Fibroblast of gingiva (primary cell): Measurements from ENCODE around the gene MPRIP.

Experiments used
- DNase-seq: peaks from one replicate; pipeline ENCODE4 v3.0.0-alpha.2; 2011; ENCODE audit warnings: low read depth

Gene MPRIP

DNA sequence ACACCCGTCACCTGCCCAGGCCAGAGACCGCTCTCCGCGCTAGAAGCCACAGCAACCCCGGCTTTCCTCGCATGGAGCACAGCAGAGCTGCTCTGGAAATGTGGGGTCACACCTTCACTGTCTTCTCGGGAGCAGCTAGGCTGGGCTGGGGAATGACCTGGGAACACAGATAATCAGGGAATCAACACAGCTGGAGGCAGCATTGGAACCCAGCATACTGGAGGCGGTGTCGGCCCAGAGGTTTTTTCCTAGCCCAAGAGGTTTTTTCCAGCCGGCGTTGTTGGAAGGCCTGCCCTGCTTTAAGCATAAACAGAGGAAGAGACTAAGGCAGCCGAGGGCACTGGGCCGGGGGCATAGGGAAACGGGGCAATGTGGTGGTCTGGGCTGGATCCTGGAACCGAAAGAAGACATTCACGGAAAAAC, 164.7 kb downstream of the MPRIP start:
- no peak for DNase-seq

DNA sequence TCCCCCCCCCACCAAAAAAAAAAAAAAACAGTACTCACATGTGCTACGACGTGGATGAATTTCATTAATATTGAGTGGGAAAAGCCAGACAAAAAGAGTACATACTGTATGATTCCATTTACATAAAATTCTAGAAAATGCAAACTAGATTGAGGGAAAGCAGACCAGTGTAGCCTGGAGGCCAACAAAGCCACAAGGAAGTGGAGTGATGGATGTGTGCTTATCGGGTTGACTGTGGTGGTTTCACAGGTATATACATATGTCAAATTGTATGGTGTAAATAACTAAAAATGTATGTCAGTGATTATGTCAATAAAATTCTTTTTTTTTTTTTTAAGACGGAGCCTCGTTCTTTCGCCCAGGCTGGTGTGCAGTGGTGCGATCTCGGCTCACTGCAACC, 165.7 kb downstream of the MPRIP start:
- no peak for DNase-seq

DNA sequence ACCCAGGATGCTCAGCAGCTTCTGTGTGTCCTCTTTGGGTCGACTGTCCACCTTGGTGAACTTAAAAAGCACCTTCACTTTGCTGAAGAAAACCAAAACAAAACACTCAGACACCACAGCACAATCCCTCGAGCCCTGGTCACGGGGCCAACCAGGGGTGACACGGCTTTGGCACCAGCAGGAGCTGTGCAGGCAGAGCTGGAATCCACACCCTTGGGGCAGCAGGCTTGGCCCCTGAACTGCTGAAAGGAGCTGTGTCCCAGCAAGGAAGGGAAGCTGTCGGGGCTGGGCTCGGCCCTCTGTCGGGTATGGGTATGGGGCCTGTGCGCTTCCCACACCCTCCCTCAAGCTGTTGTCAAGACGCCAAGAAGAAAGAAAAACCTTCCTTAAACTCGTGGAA, 171.5 kb downstream of the MPRIP start:
- no peak for DNase-seq

DNA sequence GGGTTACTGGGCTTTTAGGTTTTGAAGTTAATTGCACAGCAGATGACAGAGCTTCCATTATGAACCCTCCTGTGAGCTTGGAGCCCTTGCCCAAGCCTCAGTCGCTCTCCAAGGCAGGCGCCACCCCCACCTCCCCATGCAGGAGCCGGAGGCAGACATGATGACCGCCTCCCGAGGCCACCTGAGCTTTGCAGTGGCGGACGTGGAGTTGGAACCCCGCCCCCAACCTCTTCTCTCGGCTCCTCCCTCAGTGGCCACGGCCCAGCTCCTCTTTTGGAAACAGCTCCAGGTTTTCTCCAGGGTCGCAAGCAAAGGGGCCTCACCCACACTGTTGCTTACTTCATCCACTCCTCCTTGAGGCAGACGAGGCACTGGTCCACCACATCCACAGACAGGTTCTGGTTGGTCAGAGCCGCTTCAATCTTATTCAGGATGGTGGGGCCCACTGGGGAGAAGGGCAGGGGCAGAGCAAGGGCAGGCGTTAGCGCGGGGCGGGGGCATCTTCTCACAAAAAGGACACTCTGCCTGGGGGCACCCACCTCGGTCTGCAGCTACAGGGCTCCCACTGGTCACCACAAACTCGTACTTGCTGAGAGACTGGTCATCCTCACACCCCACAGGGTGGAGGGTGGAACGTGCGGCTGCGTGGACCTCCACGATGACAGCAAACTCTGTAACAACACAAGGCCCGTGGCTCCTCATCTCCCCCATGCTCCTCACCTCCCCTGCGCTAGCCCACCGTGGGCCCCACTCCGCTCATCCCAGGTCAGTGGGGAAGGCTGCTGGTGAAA, 172.6 kb downstream of the MPRIP start:
- no peak for DNase-seq

DNA sequence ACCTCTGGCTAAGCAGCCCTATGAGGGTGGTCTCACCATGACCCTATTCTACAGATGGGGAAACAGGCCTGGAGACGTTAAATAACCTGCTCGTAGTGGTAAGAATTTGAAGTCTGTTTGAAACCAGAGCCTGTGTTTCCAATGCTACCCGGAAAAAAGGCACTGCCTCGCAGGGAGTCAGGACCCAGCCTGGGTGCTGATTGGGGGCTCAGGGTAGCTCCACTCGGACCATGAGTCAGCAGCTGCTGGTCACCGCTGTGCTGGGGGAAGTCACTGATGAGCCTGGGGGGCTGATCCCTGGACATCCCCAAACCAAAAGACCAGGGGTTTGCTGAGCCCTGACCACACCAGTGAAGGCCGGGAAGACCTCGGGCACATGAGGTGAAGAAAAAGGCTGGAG, 173.3 kb downstream of the MPRIP start:
- DNase-seq, result no peak

DNA sequence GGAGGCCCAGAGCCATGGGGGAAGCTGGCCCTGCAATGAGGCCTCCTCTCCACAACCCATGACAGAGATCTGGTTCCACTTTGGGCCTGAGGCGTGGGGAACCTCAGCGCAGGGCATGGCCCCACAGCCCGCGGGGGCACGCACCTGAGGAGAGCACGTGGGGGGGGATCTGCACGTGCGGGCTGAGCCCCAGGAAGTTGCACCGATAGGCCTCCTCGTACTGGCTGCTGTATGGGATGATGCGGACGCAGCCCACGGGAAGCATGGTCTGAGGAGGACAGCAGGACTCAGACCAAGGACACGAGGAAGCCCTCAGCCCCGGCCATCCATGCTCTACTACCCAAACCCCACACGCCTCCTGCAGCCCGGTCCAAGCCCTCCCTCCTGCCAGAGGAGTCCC, 174.0 kb downstream of the MPRIP start:
- DNase-seq, result no peak

DNA sequence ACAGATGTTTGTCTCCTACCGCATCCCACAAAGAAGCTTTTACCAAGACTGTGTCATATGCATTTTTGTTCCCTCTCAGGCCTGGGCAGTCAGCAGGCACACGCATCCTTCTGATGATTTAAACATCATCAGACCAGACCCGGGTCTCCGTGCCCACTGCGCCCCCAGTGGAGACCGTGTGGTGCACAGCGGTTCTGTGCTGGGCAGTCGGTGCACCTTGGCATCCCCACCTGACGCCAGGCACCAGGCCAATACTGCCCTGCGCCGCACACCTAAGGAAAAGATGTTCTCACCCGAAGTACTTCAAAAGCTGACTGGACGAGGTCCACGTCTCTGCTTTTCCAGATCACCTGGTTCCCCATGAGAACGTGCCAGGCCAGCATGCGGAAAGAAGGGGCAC, 174.5 kb downstream of the MPRIP start:
- no peak for DNase-seq

DNA sequence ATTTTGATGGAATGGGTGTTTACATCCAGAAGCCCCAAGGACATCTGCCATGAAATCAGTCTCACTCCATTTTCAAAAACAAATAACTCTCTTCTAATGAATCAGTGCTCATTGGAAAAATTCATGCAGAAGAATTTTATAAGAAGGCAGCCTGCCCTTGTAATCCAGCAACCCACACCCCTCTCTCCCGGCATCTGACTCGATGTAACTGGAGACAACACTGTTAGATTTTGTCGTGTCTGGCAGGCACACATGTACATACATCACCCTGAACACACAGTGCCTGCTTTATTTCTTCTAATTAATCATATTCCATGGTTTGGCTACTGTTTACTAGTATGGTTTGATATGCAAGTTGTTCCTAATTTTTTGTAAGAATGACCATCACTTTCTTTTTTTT, 175.7 kb downstream of the MPRIP start:
- no peak for DNase-seq

DNA sequence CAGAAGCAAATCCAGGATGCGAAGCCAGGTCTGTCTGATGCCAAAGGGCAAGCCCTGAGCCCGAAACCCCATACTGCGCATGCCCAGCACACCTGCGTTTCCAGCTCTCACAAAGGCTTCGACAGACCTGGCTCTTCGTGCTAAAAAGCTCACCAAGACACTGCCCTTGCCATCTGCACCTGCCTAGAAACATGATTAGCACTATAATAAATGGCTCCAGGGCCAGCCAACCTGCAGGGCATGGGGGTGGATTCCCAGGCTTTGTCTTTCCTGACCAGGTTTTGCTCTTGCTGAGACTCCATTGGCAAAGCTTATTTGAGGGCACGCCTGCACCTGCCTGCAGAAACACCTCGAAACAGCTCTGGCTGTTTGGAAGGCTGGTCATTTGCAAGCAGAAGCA, 178.3 kb downstream of the MPRIP start:
- DNase-seq, result no peak

DNA sequence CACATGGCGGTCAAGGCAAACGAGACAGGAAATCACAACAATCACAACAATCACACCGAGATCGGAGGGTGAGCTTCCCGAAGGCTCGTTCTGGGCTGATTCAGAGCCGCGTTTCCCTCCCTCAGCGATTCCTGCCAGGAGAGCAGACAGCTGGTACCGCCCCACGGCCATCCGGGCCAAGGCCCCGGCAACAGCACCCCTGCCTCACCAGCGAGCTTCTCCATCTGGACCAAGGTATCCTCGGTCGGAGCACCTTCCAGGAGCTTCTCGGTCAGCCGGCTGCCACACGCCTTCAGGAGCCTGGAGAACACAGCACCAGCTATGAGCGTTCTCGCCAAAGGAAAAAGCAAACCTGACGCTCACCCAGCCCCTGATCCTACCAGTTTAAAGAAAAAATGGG, 179.1 kb downstream of the MPRIP start:
- no peak for DNase-seq

DNA sequence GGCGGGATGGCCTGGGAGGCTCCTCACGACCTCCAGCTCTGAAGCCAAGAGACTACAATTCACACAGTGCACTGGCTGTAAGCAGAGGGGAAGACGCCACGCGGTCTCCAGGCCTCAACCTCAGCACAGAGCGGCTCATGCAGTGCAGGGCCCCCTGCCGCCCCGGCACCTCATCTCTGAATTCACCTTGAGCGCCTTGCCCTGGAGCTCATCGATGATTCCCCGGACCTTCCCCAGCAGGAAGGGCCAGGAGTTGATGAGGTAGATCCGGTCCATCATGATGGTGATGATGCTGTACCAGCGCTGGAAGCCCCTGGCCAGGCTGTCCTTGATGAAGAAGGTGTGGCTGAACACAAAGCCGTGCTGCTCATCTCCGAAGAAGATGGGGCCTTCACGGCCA, 181.5 kb downstream of the MPRIP start:
- no peak for DNase-seq

DNA sequence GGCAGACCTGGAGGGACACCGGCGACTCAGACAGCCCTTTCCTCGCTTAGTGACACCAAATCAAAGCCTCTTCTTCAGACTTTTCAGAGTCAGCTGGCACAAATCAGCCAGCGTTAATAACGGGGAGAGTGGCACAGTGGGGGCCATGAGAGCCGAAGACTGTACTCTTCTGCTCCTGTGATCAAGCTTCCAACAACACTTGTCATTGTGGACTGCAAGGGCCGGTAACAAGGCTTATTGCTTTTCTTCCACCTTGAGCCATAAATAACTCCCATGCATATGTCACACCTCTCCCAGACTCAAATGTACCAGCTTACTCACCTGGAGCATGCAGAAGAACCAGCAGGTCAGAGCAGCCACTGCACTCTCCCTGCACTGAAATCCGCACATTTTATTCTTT, 181.9 kb downstream of the MPRIP start:
- no peak for DNase-seq

DNA sequence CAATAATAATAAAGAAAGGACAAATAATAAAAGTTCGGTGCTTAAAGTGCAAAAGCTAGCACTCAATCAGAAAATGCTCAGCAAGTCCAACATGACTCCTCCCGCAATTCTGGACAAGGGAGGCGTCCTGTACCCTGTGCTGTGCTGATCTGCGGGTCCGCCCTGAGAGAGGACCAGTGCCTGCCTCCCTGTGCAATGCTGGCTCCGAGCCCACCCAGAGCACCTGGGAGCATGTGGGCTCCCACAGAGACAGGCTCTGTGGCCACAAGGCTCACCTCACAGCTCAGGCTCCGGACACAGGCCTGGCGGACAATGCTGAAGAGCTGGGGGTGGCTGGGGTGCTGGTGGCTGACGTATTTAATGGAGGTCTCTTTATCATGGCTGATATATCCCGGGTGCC, 183.6 kb downstream of the MPRIP start:
- DNase-seq, result no peak

DNA sequence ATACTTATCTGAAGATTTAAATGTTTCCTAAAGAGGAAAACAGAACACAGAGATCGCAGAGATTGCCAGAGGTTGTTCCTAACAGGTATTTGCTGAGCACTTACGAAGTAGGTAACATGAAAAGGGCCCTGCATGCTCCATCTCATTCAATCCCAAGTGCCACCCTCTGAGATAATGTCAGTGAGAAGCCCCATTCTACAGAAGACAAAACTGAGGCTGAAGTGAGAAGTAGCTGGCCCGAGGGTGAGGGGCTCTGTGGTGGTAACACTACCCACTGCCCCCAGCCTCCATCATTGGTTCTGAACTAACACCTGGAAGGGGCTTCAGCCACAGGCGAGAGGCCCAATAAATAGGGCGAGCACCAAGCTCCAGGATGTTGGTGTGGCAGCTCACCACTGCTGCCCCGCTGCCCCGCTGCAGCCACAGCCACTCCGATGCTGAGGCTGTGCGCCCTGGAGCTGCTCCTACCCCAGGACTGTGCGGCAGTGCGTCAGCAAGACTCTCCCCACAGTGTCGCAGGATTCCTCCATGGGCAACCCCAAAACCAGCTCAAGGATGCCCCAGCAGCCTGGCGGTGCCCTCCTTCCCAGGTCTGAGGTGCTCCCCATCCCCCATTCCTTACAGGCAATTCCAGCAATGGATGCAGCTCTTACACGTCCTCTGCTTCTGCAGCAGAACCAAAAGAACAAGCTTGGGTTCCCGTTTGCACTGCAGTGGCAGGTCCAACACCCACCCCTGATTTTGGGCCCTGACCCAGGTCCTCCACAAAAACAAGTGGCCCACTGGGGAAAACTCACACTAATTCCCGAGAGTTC, 184.4 kb downstream of the MPRIP start:
- no peak for DNase-seq

DNA sequence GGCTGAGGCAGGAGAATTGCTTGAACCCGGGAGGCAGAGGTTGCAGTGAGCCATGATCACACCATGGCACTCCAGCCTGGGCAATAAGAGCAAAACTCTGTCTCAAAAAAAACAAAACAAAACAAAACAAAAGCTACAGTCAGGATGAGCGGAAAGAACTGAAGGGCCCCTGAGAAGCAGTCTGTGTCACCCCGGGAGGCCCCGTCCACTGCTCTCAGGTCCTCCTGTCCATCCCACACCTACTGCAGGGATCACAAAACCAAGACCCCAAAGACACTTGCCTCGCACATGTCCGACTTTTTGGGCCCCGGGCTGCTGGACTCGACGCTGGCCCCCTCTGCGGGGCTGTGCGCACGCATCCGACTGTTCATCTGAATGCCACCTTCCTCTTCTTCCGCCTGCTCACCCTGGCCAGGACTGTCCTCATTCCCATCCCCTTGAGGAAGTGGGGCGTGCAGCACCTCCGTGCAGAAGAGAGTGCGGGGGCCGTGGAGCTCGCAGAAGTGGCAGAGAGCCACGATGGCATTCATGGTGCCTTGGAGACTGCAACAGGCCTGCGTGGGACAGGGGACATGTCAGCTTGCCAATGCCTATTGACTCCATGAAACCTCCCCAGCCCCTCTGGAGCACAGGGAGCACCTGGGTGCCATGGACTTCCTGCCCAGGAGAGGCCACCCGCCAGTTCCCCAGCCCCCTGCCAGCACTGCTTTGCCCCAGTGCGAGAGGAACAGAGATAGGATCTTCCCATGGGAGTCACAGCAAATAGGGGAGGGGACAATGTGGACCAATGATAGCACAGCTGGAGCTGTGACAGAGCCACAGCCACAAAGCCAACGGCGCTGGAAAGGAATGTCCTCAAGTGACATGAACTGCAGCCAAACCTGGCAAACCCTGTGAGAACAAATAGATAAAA, 185.6 kb downstream of the MPRIP start:
- no peak for DNase-seq

DNA sequence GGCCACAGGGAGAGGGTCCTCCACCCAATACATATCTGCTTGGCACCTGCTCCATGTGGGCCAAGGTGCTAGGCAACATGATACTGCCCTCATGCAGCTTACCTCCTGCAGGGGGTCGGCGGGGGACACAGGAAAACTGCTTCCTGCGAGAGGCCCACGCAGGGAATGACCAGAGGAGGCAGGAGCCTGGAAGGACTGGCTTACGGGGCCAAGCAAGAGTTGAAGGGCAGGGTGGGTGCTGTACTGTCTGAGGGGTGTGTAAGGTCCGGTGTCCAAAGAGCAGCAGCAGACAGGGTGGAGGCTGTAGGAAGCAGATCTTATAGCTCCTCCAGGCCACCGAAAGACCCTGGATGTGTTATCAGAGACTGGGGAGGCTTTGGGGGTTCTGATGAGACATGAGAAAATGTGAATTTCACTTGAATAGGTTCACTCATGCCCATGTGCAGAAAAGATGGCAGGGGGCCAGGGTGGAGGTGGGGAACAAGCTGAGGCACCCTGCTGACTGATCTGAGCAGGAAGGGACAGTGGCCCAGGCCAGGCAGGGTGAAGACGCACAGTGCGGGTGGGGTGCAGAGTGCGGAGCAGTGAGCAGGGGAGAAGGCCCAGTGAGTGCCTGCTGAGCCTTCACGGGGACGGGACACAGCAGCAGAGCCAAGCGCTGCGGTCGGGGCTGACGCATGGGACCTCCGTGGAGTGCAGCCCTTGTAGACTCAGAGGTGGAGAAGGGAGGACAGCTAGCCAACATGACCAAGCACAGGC, 186.4 kb downstream of the MPRIP start:
- no peak for DNase-seq

DNA sequence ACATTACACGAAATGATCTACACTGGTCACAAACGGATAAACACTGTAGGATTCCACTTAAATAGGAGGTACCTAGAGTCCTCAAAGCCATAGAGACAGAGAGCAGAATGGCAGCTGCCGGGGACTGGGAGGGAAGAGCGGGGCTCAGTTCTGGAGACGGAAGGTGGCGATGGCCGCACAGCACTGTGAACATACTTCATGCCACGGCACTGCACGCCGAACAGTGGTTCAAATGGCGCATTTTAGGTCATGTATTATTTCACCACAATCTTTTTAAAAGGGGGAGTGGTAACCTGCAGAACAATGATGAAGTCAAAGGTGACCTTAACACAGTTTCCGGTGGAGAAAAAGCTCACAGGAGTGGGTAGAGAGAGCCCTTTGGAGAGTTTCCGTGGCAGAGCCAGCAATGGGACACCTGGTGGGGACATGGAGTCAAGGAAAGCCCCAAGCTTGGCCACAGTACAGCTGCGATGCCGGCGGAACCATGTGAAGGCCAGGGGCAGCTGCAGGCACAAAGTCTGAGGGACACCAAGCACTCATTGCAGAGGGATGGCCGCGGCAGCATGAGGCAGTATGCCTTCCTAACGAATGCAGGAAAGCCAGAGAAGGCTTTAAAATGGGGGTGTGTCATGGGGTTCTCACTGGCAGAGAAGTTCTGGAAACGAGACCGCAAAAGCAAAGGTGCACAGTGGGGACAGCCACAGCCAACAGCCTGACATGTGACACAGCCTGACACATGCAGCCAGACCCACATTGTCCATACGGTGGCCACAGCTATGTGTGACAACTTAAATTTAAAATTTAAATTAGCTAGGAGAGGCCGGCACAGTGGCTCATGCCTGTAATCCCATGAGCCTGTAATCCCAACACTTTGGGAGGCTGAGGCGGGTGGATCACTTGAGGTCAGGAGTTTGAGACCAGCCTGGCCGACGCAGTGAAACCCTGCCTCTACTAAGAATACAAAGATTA, 187.4 kb downstream of the MPRIP start:
- DNase-seq, result no peak

DNA sequence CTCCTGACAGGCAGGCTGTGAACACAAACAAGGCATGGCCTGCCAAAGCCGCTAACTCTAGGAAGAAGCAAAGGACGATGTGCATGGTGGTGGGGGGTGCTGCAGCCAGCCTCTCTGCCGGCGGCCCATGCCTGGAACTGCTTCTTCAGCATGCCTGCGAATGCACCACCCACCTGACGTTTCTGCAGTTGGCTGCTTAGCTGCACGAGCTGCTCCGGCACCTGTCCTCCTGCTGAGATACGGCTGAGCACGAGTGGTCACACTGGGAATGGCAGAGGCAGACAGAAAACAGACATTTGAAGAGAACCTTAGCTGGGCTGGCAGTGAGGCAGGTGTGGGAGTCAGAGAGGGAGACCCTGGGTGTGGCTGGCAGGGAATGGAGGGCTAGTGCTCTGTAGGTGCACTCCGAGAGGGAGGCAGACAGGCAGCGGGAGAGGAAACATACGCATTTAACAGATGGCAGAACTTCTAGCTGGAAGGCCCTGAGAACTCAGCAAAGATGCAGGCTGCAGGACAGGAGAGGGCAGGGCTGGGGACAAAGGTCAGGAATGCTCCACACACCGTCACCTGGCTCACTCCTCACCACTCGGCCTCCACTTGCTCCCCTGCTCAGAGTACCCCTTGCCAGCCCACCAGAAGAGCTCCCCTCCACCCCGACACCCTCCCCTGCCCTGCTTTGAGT, 189.5 kb downstream of the MPRIP start:
- DNase-seq, result no peak

DNA sequence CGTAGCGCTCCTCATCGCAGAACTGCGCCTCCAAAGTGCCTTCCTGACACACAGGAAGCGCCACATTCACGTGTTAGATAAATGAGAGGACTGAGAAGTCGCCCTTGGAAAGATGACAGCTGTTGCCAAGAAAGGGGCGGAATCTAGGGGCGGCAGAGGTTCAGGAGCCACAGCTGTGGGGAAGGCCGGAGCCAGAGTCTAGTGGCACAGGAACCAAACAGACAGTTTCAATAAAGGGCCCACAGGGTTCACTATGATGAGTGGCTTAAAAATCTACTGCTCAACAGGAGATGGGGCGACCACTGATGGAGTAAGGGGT, 190.0 kb downstream of the MPRIP start:
- no peak for DNase-seq
